HCT116 (cell line): ENCODE results near the gene ARHGAP40. TPM values are rescaled to one million over a fixed set of nuclear protein-coding genes. Genes with fewer than 3 reads are reported as not detected.

ENCODE experiments used
- ATAC-seq: fragments of 200-7000 bp; cut with Tn5 transposase; 2 replicates; pipeline ENCODE4 v1.9.1; 2020; ENCODE audit warnings: mild to moderate bottlenecking, moderate library complexity
- BruUV-seq: library from RNA; stranded (reverse); fragments of 400-500 nt; replicated peaks from 2 replicates; lab custom pipeline; 2021; lab: Mats Ljungman, UMichigan
- CTCF ChIA-PET: fragments of 300-600 bp; sonication (Branson Sonifier 250); formaldehyde crosslinking; loops from one replicate; lab custom pipeline; 2021; ENCODE audit warnings: antibody characterized with exemption; lab: Charles Lee
- POLR2A ChIA-PET: fragments of 300-600, 350-600 bp; sonication (Branson Sonifier 250); formaldehyde crosslinking; loops from one replicate; lab custom pipeline; 2021; ENCODE audit warnings: antibody characterized with exemption; lab: Charles Lee
- RAD21 ChIA-PET, 2 experiments: fragments of 300-600 bp; sonication (Branson Sonifier 250); formaldehyde crosslinking; loops; one replicate each; lab custom pipeline; 2023; ENCODE audit warnings: low total read pairs in 2 of 2; ENCODE audit not compliant: uncharacterized antibody in 2 of 2, unreplicated experiment in 2 of 2, low non-redundant PET in 1 of 2; lab: Charles Lee
- DNase-seq: peaks from one replicate; pipeline ENCODE4 v3.0.0-alpha.2; 2010; ENCODE audit warnings: low read depth, low spot score
- H2AFZ ChIP-seq: fragments of 200-600 bp; shearing (Covaris generic), sonication (generic); 2 replicates; pipeline ENCODE4 v1.6.1; 2017; ENCODE audit warnings: low read depth, mixed run types, mixed read lengths, antibody characterized with exemption, low read length; ENCODE audit not compliant: poor library complexity, severe bottlenecking
- H3K27ac ChIP-seq: 2 replicates; pipeline ENCODE4 v1.5.1; 2012; ENCODE audit warnings: low read depth, low read length
- H3K27me3 ChIP-seq: fragments of 200-600 bp; sonication (generic); 2 replicates; pipeline ENCODE4 v1.6.1; 2016; ENCODE audit warnings: mixed run types, low read length, mixed read lengths; ENCODE audit not compliant: insufficient read depth
- H3K36me3 ChIP-seq, 2 experiments: fragments of 200-500 bp in 1 of 2; fragments of 200-600 bp in 1 of 2; sonication (Bioruptor generic) in 1 of 2; sonication (generic) in 1 of 2; 2 replicates each; pipeline versions ENCODE4 v1.5.1 to v1.6.1; 2014 to 2016; ENCODE audit warnings: low read length in 2 of 2, inconsistent platforms in 1 of 2, mixed read lengths in 1 of 2, mixed run types in 1 of 2; ENCODE audit not compliant: insufficient read depth in 2 of 2, control insufficient read depth in 1 of 2
- H3K4me1 ChIP-seq, 2 experiments: fragments of 200-600 bp in 1 of 2; sonication (generic) in 1 of 2; 2 replicates each; pipeline versions ENCODE4 v1.5.1 to v1.6.1; 2012 to 2017; ENCODE audit warnings: low read length in 2 of 2, inconsistent platforms in 1 of 2, mild to moderate bottlenecking in 1 of 2, mixed read lengths in 1 of 2, mixed run types in 1 of 2, moderate library complexity in 1 of 2; ENCODE audit not compliant: insufficient read depth in 2 of 2, control insufficient read depth in 1 of 2
- H3K4me2 ChIP-seq: fragments of 200-600 bp; sonication (generic); 2 replicates; pipeline ENCODE4 v1.6.1; 2017; ENCODE audit warnings: mixed run types, low read length, mixed read lengths
- H3K4me3 ChIP-seq, 2 experiments: fragments of 200-600 bp in 1 of 2; sonication (generic) in 1 of 2; replicated peaks in 1 of 2; 2 replicates each; pipeline ENCODE4 v1.5.1; 2011 to 2016; ENCODE audit warnings: low read length in 2 of 2, control low read depth in 1 of 2, low read depth in 1 of 2, mild to moderate bottlenecking in 1 of 2, mixed read lengths in 1 of 2, mixed run types in 1 of 2
- H3K79me2 ChIP-seq: fragments of 200-600 bp; sonication (generic); 2 replicates; pipeline ENCODE4 v1.6.1; 2017; ENCODE audit warnings: mild to moderate bottlenecking, mixed run types, low read length, moderate library complexity, mixed read lengths; ENCODE audit not compliant: insufficient read depth
- H3K9ac ChIP-seq: fragments of 200-600 bp; sonication (generic); 2 replicates; pipeline ENCODE4 v1.6.1; 2016; ENCODE audit warnings: low read length, mixed read lengths
- H3K9me2 ChIP-seq: fragments of 200-600 bp; sonication (generic), shearing (Covaris generic); 2 replicates; pipeline ENCODE4 v1.6.1; 2017; ENCODE audit warnings: mixed run types, mild to moderate bottlenecking, moderate library complexity; ENCODE audit not compliant: insufficient read depth
- H3K9me3 ChIP-seq, 2 experiments: fragments of 200-500 bp in 1 of 2; fragments of 200-600 bp in 1 of 2; sonication (Bioruptor generic) in 1 of 2; sonication (generic) in 1 of 2; 2 replicates each; pipeline ENCODE4 v1.6.1; 2014 to 2017; ENCODE audit warnings: low read length in 2 of 2, mixed read lengths in 2 of 2, inconsistent platforms in 1 of 2, low read depth in 1 of 2, mild to moderate bottlenecking in 1 of 2, mixed run types in 1 of 2, moderate library complexity in 1 of 2; ENCODE audit not compliant: control insufficient read depth in 1 of 2, insufficient read depth in 1 of 2
- H4K20me1 ChIP-seq: fragments of 200-600 bp; sonication (generic), shearing (Covaris generic); 2 replicates; pipeline ENCODE4 v1.6.1; 2017; ENCODE audit warnings: mixed run types, mild to moderate bottlenecking, moderate library complexity; ENCODE audit not compliant: insufficient read depth
- CEBPB ChIP-seq: IDR thresholded peaks from 2 replicates; pipeline ENCODE4 v1.6.1; 2012; ENCODE audit warnings: low read depth
- MAX ChIP-seq: IDR thresholded peaks from 2 replicates; pipeline ENCODE4 v1.6.1; 2012
- POLR2A ChIP-seq: IDR thresholded peaks from 2 replicates; pipeline ENCODE4 v1.7.0; 2011; ENCODE audit warnings: borderline replicate concordance; ENCODE audit not compliant: insufficient read depth, insufficient read length; ENCODE audit errors: extremely low read depth
- POLR2AphosphoS5 ChIP-seq: IDR thresholded peaks from 2 replicates; pipeline ENCODE4 v1.6.1; 2011; ENCODE audit warnings: mild to moderate bottlenecking, low read depth, low read length, moderate library complexity
- YY1 ChIP-seq: IDR thresholded peaks from 2 replicates; pipeline ENCODE4 v1.6.1; 2011; ENCODE audit warnings: low read length, low read depth, moderate library complexity, mild to moderate bottlenecking; ENCODE audit not compliant: insufficient replicate concordance; ENCODE audit errors: extremely low read depth
- ZNF274 ChIP-seq: fragments of 200-500 bp; sonication (Bioruptor generic); IDR thresholded peaks from 2 replicates; pipeline ENCODE4 v1.6.1; 2014; ENCODE audit warnings: mild to moderate bottlenecking, low read depth, low read length, inconsistent platforms
- intact Hi-C: fragments of 100-400 bp; cut with micrococcal nuclease; formaldehyde crosslinking; loops from 2 replicates; pipeline ENCODE4 v1.10.0; 2022
- total RNA-seq: library from RNA; stranded (reverse); gene quantifications from one replicate; pipeline ENCODE4 v1.2.1, GENCODE V29; 2021; ENCODE audit not compliant: unreplicated experiment

The ARHGAP40 gene
- total RNA-seq, 1 experiment from 2014 or later = 3.4 TPM

- DNase-seq (no peak), ATAC-seq (no peak)
- intact Hi-C loops = no loop called here
- H3K4me2 ChIP-seq = no peak overlapping the region
- ChIA-PET POLR2A (no interaction called here), RAD21 (no interaction called here), CTCF (no interaction called here)
- no peak for TF ChIP-seq POLR2AphosphoS5
- H3K9me2 ChIP-seq = no peaks in the 10 kb centered on the region
- H3K4me1 ChIP-seq = no peaks in the 10 kb centered on the region
- H3K27me3 ChIP-seq = no peaks in the 10 kb centered on the region
- BruUV-seq = no TSS peak
- H2AFZ ChIP-seq = no peak overlapping the region
- no peaks in the 10 kb centered on the region for H3K79me2 ChIP-seq
- no peak overlapping the region for H3K27ac ChIP-seq
- no peaks in the 10 kb centered on the region for H4K20me1 ChIP-seq
- H3K9ac ChIP-seq = no peak overlapping the region
- H3K4me3 ChIP-seq = no peak overlapping the region
- peaks cover 6 to 21% of the 10 kb centered on the region in 2 experiments; a peak in 3 of 4 replicates for H3K36me3 ChIP-seq
- H3K9me3 ChIP-seq = no peaks in the 10 kb centered on the region
These were observed 44.4 kb upstream of the ARHGAP40 start for GRCh38 chr20:38557174-38557573.

GRCh38 chr20:38558596-38559360 is 42.8 kb upstream of the ARHGAP40 start:
- Histone ChIP-seq H3K27ac (no peak overlapping the region), H2AFZ (no peak overlapping the region), H3K9ac (no peak overlapping the region), H4K20me1 (no peaks in the 10 kb centered on the region), H3K36me3 (peaks cover 6 to 20% of the 10 kb centered on the region in 2 experiments), H3K79me2 (no peaks in the 10 kb centered on the region), H3K4me1 (no peaks in the 10 kb centered on the region), H3K4me3 (no peak overlapping the region), H3K4me2 (no peak overlapping the region), H3K27me3 (no peaks in the 10 kb centered on the region), H3K9me2 (no peaks in the 10 kb centered on the region), H3K9me3 (no peaks in the 10 kb centered on the region)
- CTCF ChIA-PET = no interaction called here
- RAD21 ChIA-PET = no interaction called here
- ATAC-seq (no peak), DNase-seq (no peak)
- no peak for TF ChIP-seq ZNF274
- no peak for TF ChIP-seq CEBPB
- no peak for TF ChIP-seq MAX
- TF ChIP-seq YY1 = no peak
- TF ChIP-seq POLR2A = no peak
- TSS peak; percentile 21 for BruUV-seq
- POLR2A ChIA-PET = no interaction called here
- intact Hi-C loops = no loop called here
